Measurements from ENCODE around the gene RLN1.
"Not testable (repeated sequence)": the region's sequence is repeated elsewhere in the genome, so short reads cannot be mapped to it uniquely, and the experiment has no call there.

Gene RLN1

GRCh38 chr9:5305741-5306140 lies 33.9 kb downstream of the RLN1 start:
- no peaks in the 10 kb centered on the region for H3K27me3 ChIP-seq (ENCODE audit: insufficient read depth, low read length)
- no peak overlapping the region for H3K4me3 ChIP-seq (ENCODE audit: low read length)
- no peak overlapping the region for H2AFZ ChIP-seq (ENCODE audit: low read depth, low read length)
- peaks cover 3% of the 10 kb centered on the region for H3K4me1 ChIP-seq (ENCODE audit: insufficient read depth, low read length)
- no peaks in the 10 kb centered on the region for H3K9me3 ChIP-seq (ENCODE audit: low read length)
- no peaks in the 10 kb centered on the region for H3K36me3 ChIP-seq (ENCODE audit: insufficient read depth, low read length)

GRCh38 chr9:5303840-5304795 lies 35.6 kb downstream of the RLN1 start, which contains the start of gene RLN2:
TSS of gene RLN2 (minus strand) at chr9:5304716. CDS start at chr9:5304580, 136 bp downstream.
- not testable (repeated sequence) for H3K4me3 ChIP-seq (ENCODE audit: low read length); H3K27me3 ChIP-seq (ENCODE audit: insufficient read depth, low read length); H3K4me1 ChIP-seq (ENCODE audit: insufficient read depth, low read length); H2AFZ ChIP-seq (ENCODE audit: low read depth, low read length); H3K9me3 ChIP-seq (ENCODE audit: low read length); H3K36me3 ChIP-seq (ENCODE audit: insufficient read depth, low read length)

GRCh38 chr9:5301544-5301943 lies 38.1 kb downstream of the RLN1 start:
- no peaks in the 10 kb centered on the region for H3K36me3 ChIP-seq (ENCODE audit: insufficient read depth, low read length)
- no peak overlapping the region for H2AFZ ChIP-seq (ENCODE audit: low read depth, low read length)
- no peaks in the 10 kb centered on the region for H3K4me1 ChIP-seq (ENCODE audit: insufficient read depth, low read length)
- no peaks in the 10 kb centered on the region for H3K9me3 ChIP-seq (ENCODE audit: low read length)
- no peak overlapping the region for H3K4me3 ChIP-seq (ENCODE audit: low read length)
- H3K27me3 ChIP-seq (ENCODE audit: insufficient read depth, low read length) = no peaks in the 10 kb centered on the region

- Histone ChIP-seq H3K4me1 (ENCODE audit: insufficient read depth, low read length) (no peaks in the 10 kb centered on the region), H2AFZ (ENCODE audit: low read depth, low read length) (no peak overlapping the region), H3K36me3 (ENCODE audit: insufficient read depth, low read length) (no peaks in the 10 kb centered on the region)
Observed at GRCh38 chr9:5292141-5292540, 47.5 kb downstream of the RLN1 start.

GRCh38 chr9:5288591-5288990 lies 51.1 kb downstream of the RLN1 start:
- Histone ChIP-seq H3K36me3 (ENCODE audit: insufficient read depth, low read length) (no peaks in the 10 kb centered on the region), H3K9me3 (ENCODE audit: low read length) (no peaks in the 10 kb centered on the region), H3K4me3 (ENCODE audit: low read length) (no peak overlapping the region), H3K27me3 (ENCODE audit: insufficient read depth, low read length) (no peaks in the 10 kb centered on the region), H2AFZ (ENCODE audit: low read depth, low read length) (no peak overlapping the region), H3K4me1 (ENCODE audit: insufficient read depth, low read length) (no peaks in the 10 kb centered on the region)

More at GRCh38 chr9:5292141-5292540, 47.5 kb downstream of the RLN1 start:
- H3K4me3 ChIP-seq (ENCODE audit: low read length) = no peak overlapping the region
- no peaks in the 10 kb centered on the region for H3K9me3 ChIP-seq (ENCODE audit: low read length)
- no peaks in the 10 kb centered on the region for H3K27me3 ChIP-seq (ENCODE audit: insufficient read depth, low read length)

- Histone ChIP-seq H3K4me1 (ENCODE audit: insufficient read depth, low read length) (no peaks in the 10 kb centered on the region), H2AFZ (ENCODE audit: low read depth, low read length) (no peak overlapping the region), H3K27me3 (ENCODE audit: insufficient read depth, low read length) (no peaks in the 10 kb centered on the region), H3K9me3 (ENCODE audit: low read length) (no peaks in the 10 kb centered on the region), H3K4me3 (ENCODE audit: low read length) (no peak overlapping the region), H3K36me3 (ENCODE audit: insufficient read depth, low read length) (no peaks in the 10 kb centered on the region)
Observed at GRCh38 chr9:5286262-5286661, 53.4 kb downstream of the RLN1 start.
